BE2C (cell line): Measurements from ENCODE around the gene ASB10.

ENCODE experiments used
- DNase-seq: peaks from one replicate; pipeline ENCODE4 v3.0.0-alpha.2; 2020
- H3K27me3 ChIP-seq: fragments of 250-450 bp; sonication (Bioruptor Pico); 2 replicates; pipeline ENCODE4 v1.5.1; 2020; ENCODE audit warnings: mild to moderate bottlenecking
- H3K36me3 ChIP-seq: fragments of 250-450 bp; sonication (Bioruptor Pico); 2 replicates; pipeline ENCODE4 v1.5.1; 2020; ENCODE audit warnings: mild to moderate bottlenecking
- H3K4me1 ChIP-seq: fragments of 250-450 bp; sonication (Bioruptor Pico); 2 replicates; pipeline ENCODE4 v1.5.1; 2020
- H3K4me3 ChIP-seq: 2 replicates; pipeline ENCODE4 v1.5.1; 2011; ENCODE audit warnings: low read depth, low read length
- H3K9me3 ChIP-seq: fragments of 250-450 bp; sonication (Bioruptor Pico); 2 replicates; pipeline ENCODE4 v1.5.1; 2020
- TF ChIP-seq, protein P1 (sequence below): IDR thresholded peaks from 2 replicates; pipeline ENCODE4 v1.5.1; 2012; ENCODE audit warnings: mild to moderate bottlenecking, low read depth, low read length

The ASB10 gene

DNA sequence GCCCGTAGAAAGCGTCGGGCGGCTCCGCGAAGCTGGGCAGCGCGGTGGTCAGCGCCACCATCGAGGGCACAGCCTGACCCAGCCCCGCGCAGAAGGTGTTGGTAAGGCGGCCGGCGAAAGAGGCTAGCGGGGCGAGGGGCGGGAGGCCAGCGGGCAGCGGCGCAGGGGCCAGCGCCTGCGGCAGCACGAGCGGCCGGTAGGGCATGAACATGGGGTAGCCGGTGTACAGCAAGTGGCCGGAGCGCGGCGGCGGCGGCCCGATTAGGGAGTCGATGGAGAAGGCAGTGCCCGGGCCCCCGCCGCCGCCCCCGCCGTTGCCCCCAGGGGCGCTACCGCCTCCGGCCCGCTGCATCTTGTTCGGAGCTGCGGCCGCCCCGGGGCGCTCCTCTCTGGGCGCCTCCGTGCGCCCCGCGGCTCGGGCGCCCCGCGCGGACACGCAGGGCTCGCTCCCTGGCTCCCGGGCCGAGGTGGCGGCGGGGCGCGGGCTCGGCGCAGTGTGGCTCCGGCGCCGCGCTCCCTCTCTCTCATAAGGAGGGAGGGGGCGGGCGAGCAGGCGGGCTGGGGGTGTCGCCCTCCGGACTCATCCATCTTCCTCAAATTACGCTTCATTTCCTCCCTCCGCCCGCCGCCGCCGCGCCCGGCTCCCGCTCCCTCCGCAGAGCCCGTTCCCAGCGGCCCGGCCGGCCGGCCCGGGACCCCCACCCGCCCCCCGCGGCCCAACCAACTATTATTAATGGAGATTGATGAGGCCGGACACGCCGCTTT, 19.7 kb downstream of the ASB10 start, which contains the start of gene GBX1:
Gene GBX1 (minus strand): TSS at position 498 of the 765 bp plus-strand sequence. CDS start 146 bp downstream, at position 352.
- H3K4me1 ChIP-seq = no peaks in the 10 kb centered on the region
- TF ChIP-seq, protein P1, sequence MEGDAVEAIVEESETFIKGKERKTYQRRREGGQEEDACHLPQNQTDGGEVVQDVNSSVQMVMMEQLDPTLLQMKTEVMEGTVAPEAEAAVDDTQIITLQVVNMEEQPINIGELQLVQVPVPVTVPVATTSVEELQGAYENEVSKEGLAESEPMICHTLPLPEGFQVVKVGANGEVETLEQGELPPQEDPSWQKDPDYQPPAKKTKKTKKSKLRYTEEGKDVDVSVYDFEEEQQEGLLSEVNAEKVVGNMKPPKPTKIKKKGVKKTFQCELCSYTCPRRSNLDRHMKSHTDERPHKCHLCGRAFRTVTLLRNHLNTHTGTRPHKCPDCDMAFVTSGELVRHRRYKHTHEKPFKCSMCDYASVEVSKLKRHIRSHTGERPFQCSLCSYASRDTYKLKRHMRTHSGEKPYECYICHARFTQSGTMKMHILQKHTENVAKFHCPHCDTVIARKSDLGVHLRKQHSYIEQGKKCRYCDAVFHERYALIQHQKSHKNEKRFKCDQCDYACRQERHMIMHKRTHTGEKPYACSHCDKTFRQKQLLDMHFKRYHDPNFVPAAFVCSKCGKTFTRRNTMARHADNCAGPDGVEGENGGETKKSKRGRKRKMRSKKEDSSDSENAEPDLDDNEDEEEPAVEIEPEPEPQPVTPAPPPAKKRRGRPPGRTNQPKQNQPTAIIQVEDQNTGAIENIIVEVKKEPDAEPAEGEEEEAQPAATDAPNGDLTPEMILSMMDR = no peak
- no peak for DNase-seq
- no peaks in the 10 kb centered on the region for H3K9me3 ChIP-seq
- H3K4me3 ChIP-seq = peak within 1 kb of the TSS; percentile 30
- no peaks in the 10 kb centered on the region for H3K36me3 ChIP-seq
- H3K27me3 ChIP-seq = peaks cover 90% of the 10 kb centered on the region

DNA sequence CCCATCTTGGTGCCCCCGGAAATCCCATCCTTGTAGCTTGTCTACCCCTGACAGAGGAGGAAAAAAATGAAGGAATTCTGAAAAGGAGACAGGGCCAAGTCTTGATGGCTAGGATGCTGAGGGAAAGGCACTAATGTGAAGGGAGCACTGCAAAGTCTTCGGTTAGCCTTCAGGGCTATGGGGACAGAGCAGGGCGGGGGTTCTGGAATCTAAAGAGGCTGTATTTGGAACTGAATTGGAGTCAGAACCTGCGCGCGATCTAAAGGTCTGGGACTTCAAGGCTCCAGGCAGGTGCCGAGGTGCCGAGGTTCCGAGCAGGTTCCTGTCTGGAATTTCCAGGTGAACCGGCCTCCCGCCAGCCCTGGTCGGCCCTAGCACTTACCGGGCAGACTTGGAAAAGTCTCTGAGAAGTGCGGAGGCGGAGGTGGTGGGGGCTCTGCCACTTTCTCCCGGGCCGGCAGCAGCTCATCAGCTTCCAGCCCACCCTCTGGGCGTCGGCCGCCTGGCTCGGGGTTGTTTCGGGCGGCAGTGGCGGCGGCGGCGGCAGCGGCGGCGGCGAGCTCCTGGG, 20.3 kb downstream of the ASB10 start:
- TF ChIP-seq, protein P1 = no peak
- DNase-seq = no peak
- no peaks in the 10 kb centered on the region for H3K4me1 ChIP-seq
- H3K9me3 ChIP-seq = no peaks in the 10 kb centered on the region
- H3K4me3 ChIP-seq = no peak overlapping the region
- peaks cover 84% of the 10 kb centered on the region for H3K27me3 ChIP-seq
- H3K36me3 ChIP-seq = no peaks in the 10 kb centered on the region

- Histone ChIP-seq H3K36me3 (no peaks in the 10 kb centered on the region), H3K27me3 (peaks cover 55% of the 10 kb centered on the region), H3K9me3 (no peaks in the 10 kb centered on the region), H3K4me1 (no peaks in the 10 kb centered on the region), H3K4me3 (no peak overlapping the region)
- TF ChIP-seq, protein P1 = no peak
- DNase-seq = no peak
Observed at GRCh38 chr7:151161757-151162156, 25.3 kb downstream of the ASB10 start.

GRCh38 chr7:151157645-151158329, 29.3 kb downstream of the ASB10 start:
- DNase-seq = no peak
- Histone ChIP-seq H3K4me3 (no peak overlapping the region), H3K36me3 (no peaks in the 10 kb centered on the region), H3K27me3 (peaks cover 20% of the 10 kb centered on the region), H3K9me3 (no peaks in the 10 kb centered on the region), H3K4me1 (no peaks in the 10 kb centered on the region)
- TF ChIP-seq, protein P1 = no peak

DNA sequence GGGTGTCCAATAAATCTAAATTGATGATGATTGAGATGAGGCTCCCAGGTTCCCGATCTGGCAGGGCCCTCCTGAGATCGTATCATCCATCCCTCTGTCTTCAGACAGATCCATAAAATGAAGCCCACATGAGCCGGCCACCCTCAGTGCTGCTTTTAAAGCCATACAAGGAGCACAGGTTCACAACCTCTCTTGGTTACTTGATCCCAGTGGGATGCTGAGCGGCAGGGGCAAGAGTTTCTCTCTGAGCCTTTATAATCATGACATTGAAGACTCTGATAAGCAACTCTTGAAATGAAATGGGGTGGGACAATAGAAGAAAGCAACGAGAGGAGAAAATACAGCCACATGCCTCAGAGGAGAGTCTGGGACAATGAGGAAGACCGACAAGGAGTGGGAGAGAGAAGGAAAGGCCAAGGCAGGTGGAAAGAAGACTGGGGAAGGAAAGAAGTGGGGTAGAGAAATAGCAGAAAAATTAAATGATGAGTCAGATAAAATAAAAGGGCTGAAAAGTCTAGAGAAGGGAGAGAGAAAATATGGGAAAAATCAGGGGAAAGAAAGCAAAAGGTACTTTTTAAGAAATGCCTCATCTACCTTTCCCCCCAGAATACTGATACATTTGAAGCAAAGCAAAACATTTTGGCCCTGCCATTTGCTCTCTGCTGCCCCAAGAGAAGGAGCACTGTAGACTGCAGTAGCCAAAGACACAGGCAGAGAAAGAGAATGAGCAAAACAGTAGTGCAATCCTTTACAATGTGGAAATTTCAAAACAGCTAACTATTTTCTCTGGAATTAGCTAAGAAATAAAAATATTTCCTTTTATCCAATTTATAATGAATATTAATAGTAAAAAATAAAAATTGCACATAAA, 34.2 kb downstream of the ASB10 start:
- Histone ChIP-seq H3K4me1 (no peaks in the 10 kb centered on the region), H3K27me3 (peaks cover 32% of the 10 kb centered on the region), H3K9me3 (no peaks in the 10 kb centered on the region), H3K36me3 (no peaks in the 10 kb centered on the region), H3K4me3 (no peak overlapping the region)
- TF ChIP-seq, protein P1 = peak; percentile 28; the same call in 1 of the 2 replicates
- peak; percentile 1 for DNase-seq
